Measurements from ENCODE around the gene INPP5A. TPM values are rescaled to one million over a fixed set of nuclear protein-coding genes. Genes with fewer than 3 reads are reported as not detected.

Gene INPP5A
- total and polyA plus RNA-seq, 10 of the 15 experiments (the other 5 are each of a cell fraction or from before 2014, with no cell fraction given): 0.52 to 15.0 (median 6.3) TPM

DNA sequence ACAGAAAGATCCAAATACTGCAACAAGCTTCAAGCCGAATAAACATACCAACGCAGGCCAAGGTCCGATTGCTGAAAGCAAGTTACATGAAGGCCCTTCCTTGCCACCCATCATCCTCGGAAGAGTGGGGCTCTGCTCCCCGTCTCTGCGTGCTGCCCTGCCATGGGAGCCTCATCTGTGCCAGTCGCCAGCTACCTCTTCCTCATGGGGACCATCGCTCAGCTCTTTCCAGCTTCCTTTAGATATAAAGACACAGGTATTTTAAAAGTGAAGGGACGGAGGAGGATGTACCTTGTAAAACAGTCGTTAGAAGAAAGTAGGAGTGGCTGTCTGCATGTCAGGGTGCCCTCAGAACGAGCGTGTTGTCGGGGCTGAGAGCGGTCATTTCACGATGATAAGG lies 114.9 kb downstream of the INPP5A start (continued):
- TF ChIP-seq ATF2 (IDR thresholded peaks at IDR 0.05; ENCODE audit: low read length) (no peak), USF2 (IDR thresholded peaks at IDR 0.05; ENCODE audit: borderline replicate concordance, low read depth, low read length) (no peak), ZNF24 (IDR thresholded peaks at IDR 0.05) (no peak), MLLT1 (IDR thresholded peaks at IDR 0.05) (no peak), ZNF217 (IDR thresholded peaks at IDR 0.05) (no peak)
- TF ChIP-seq, protein P1, sequence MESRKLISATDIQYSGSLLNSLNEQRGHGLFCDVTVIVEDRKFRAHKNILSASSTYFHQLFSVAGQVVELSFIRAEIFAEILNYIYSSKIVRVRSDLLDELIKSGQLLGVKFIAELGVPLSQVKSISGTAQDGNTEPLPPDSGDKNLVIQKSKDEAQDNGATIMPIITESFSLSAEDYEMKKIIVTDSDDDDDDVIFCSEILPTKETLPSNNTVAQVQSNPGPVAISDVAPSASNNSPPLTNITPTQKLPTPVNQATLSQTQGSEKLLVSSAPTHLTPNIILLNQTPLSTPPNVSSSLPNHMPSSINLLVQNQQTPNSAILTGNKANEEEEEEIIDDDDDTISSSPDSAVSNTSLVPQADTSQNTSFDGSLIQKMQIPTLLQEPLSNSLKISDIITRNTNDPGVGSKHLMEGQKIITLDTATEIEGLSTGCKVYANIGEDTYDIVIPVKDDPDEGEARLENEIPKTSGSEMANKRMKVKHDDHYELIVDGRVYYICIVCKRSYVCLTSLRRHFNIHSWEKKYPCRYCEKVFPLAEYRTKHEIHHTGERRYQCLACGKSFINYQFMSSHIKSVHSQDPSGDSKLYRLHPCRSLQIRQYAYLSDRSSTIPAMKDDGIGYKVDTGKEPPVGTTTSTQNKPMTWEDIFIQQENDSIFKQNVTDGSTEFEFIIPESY (IDR thresholded peaks at IDR 0.05): no peak

Data from GM12878 (cell line).